HCT116 (cell line): ENCODE results near the gene SHCBP1. TPM values are rescaled to one million over a fixed set of nuclear protein-coding genes. Genes with fewer than 3 reads are reported as not detected.

Source experiments
- ATAC-seq: fragments of 200-7000 bp; cut with Tn5 transposase; 2 replicates; pipeline ENCODE4 v1.9.1; 2020; ENCODE audit warnings: mild to moderate bottlenecking, moderate library complexity
- BruUV-seq: library from RNA; stranded (reverse); fragments of 400-500 nt; replicated peaks from 2 replicates; lab custom pipeline; 2021; lab: Mats Ljungman, UMichigan
- CTCF ChIA-PET: fragments of 300-600 bp; sonication (Branson Sonifier 250); formaldehyde crosslinking; loops from one replicate; lab custom pipeline; 2021; ENCODE audit warnings: antibody characterized with exemption; lab: Charles Lee
- POLR2A ChIA-PET: fragments of 300-600, 350-600 bp; sonication (Branson Sonifier 250); formaldehyde crosslinking; loops from one replicate; lab custom pipeline; 2021; ENCODE audit warnings: antibody characterized with exemption; lab: Charles Lee
- RAD21 ChIA-PET, 2 experiments: fragments of 300-600 bp; sonication (Branson Sonifier 250); formaldehyde crosslinking; loops; one replicate each; lab custom pipeline; 2023; ENCODE audit warnings: low total read pairs in 2 of 2; ENCODE audit not compliant: uncharacterized antibody in 2 of 2, unreplicated experiment in 2 of 2, low non-redundant PET in 1 of 2; lab: Charles Lee
- DNase-seq: peaks from one replicate; pipeline ENCODE4 v3.0.0-alpha.2; 2010; ENCODE audit warnings: low read depth, low spot score
- H2AFZ ChIP-seq: fragments of 200-600 bp; shearing (Covaris generic), sonication (generic); 2 replicates; pipeline ENCODE4 v1.6.1; 2017; ENCODE audit warnings: low read depth, mixed run types, mixed read lengths, antibody characterized with exemption, low read length; ENCODE audit not compliant: poor library complexity, severe bottlenecking
- H3K27ac ChIP-seq: 2 replicates; pipeline ENCODE4 v1.5.1; 2012; ENCODE audit warnings: low read depth, low read length
- H3K27me3 ChIP-seq: fragments of 200-600 bp; sonication (generic); 2 replicates; pipeline ENCODE4 v1.6.1; 2016; ENCODE audit warnings: mixed run types, low read length, mixed read lengths; ENCODE audit not compliant: insufficient read depth
- H3K36me3 ChIP-seq, 2 experiments: fragments of 200-500 bp in 1 of 2; fragments of 200-600 bp in 1 of 2; sonication (Bioruptor generic) in 1 of 2; sonication (generic) in 1 of 2; 2 replicates each; pipeline versions ENCODE4 v1.5.1 to v1.6.1; 2014 to 2016; ENCODE audit warnings: low read length in 2 of 2, inconsistent platforms in 1 of 2, mixed read lengths in 1 of 2, mixed run types in 1 of 2; ENCODE audit not compliant: insufficient read depth in 2 of 2, control insufficient read depth in 1 of 2
- H3K4me1 ChIP-seq, 2 experiments: fragments of 200-600 bp in 1 of 2; sonication (generic) in 1 of 2; 2 replicates each; pipeline versions ENCODE4 v1.5.1 to v1.6.1; 2012 to 2017; ENCODE audit warnings: low read length in 2 of 2, inconsistent platforms in 1 of 2, mild to moderate bottlenecking in 1 of 2, mixed read lengths in 1 of 2, mixed run types in 1 of 2, moderate library complexity in 1 of 2; ENCODE audit not compliant: insufficient read depth in 2 of 2, control insufficient read depth in 1 of 2
- H3K4me2 ChIP-seq: fragments of 200-600 bp; sonication (generic); 2 replicates; pipeline ENCODE4 v1.6.1; 2017; ENCODE audit warnings: mixed run types, low read length, mixed read lengths
- H3K4me3 ChIP-seq, 2 experiments: fragments of 200-600 bp in 1 of 2; sonication (generic) in 1 of 2; replicated peaks in 1 of 2; 2 replicates each; pipeline ENCODE4 v1.5.1; 2011 to 2016; ENCODE audit warnings: low read length in 2 of 2, control low read depth in 1 of 2, low read depth in 1 of 2, mild to moderate bottlenecking in 1 of 2, mixed read lengths in 1 of 2, mixed run types in 1 of 2
- H3K79me2 ChIP-seq: fragments of 200-600 bp; sonication (generic); 2 replicates; pipeline ENCODE4 v1.6.1; 2017; ENCODE audit warnings: mild to moderate bottlenecking, mixed run types, low read length, moderate library complexity, mixed read lengths; ENCODE audit not compliant: insufficient read depth
- H3K9ac ChIP-seq: fragments of 200-600 bp; sonication (generic); 2 replicates; pipeline ENCODE4 v1.6.1; 2016; ENCODE audit warnings: low read length, mixed read lengths
- H3K9me2 ChIP-seq: fragments of 200-600 bp; sonication (generic), shearing (Covaris generic); 2 replicates; pipeline ENCODE4 v1.6.1; 2017; ENCODE audit warnings: mixed run types, mild to moderate bottlenecking, moderate library complexity; ENCODE audit not compliant: insufficient read depth
- H3K9me3 ChIP-seq, 2 experiments: fragments of 200-500 bp in 1 of 2; fragments of 200-600 bp in 1 of 2; sonication (Bioruptor generic) in 1 of 2; sonication (generic) in 1 of 2; 2 replicates each; pipeline ENCODE4 v1.6.1; 2014 to 2017; ENCODE audit warnings: low read length in 2 of 2, mixed read lengths in 2 of 2, inconsistent platforms in 1 of 2, low read depth in 1 of 2, mild to moderate bottlenecking in 1 of 2, mixed run types in 1 of 2, moderate library complexity in 1 of 2; ENCODE audit not compliant: control insufficient read depth in 1 of 2, insufficient read depth in 1 of 2
- H4K20me1 ChIP-seq: fragments of 200-600 bp; sonication (generic), shearing (Covaris generic); 2 replicates; pipeline ENCODE4 v1.6.1; 2017; ENCODE audit warnings: mixed run types, mild to moderate bottlenecking, moderate library complexity; ENCODE audit not compliant: insufficient read depth
- CEBPB ChIP-seq: IDR thresholded peaks from 2 replicates; pipeline ENCODE4 v1.6.1; 2012; ENCODE audit warnings: low read depth
- EGR1 ChIP-seq: IDR thresholded peaks from 2 replicates; pipeline ENCODE4 v1.6.1; 2012; ENCODE audit warnings: low read depth
- ELF1 ChIP-seq: IDR thresholded peaks from 2 replicates; pipeline ENCODE4 v1.6.1; 2012; ENCODE audit warnings: low read depth, borderline replicate concordance
- EZH2 ChIP-seq: fragments of 200-600 bp; sonication (generic); IDR thresholded peaks from 2 replicates; pipeline ENCODE4 v1.6.1; 2017; ENCODE audit warnings: antibody characterized with exemption, mixed run types
- EZH2phosphoT487 ChIP-seq: fragments of 200-600 bp; IDR thresholded peaks from 2 replicates; pipeline ENCODE4 v1.6.1; 2018; ENCODE audit warnings: antibody characterized with exemption, borderline replicate concordance
- FOSL1 ChIP-seq: IDR thresholded peaks from 2 replicates; pipeline ENCODE4 v1.6.1; 2012; ENCODE audit warnings: low read depth
- JUND ChIP-seq: IDR thresholded peaks from 2 replicates; pipeline ENCODE4 v1.6.1; 2012
- POLR2AphosphoS5 ChIP-seq: IDR thresholded peaks from 2 replicates; pipeline ENCODE4 v1.6.1; 2011; ENCODE audit warnings: mild to moderate bottlenecking, low read depth, low read length, moderate library complexity
- RAD21 ChIP-seq: IDR thresholded peaks from 2 replicates; pipeline ENCODE4 v1.6.1; 2012; ENCODE audit warnings: low read depth, mild to moderate bottlenecking
- REST ChIP-seq: IDR thresholded peaks from 2 replicates; pipeline ENCODE4 v1.6.1; 2012; ENCODE audit warnings: low read depth
- SIN3A ChIP-seq: IDR thresholded peaks from 2 replicates; pipeline ENCODE4 v1.6.1; 2012; ENCODE audit warnings: low read depth
- SRF ChIP-seq: IDR thresholded peaks from 2 replicates; pipeline ENCODE4 v1.6.1; 2012; ENCODE audit warnings: low read depth
- YY1 ChIP-seq: IDR thresholded peaks from 2 replicates; pipeline ENCODE4 v1.6.1; 2011; ENCODE audit warnings: low read length, low read depth, moderate library complexity, mild to moderate bottlenecking; ENCODE audit not compliant: insufficient replicate concordance; ENCODE audit errors: extremely low read depth
- ZBTB33 ChIP-seq: IDR thresholded peaks from 2 replicates; pipeline ENCODE4 v1.6.1; 2011; ENCODE audit warnings: mild to moderate bottlenecking, low read length, moderate library complexity; ENCODE audit not compliant: insufficient replicate concordance; ENCODE audit errors: extremely low read depth
- ZFX ChIP-seq: fragments of 450-650 bp; IDR thresholded peaks from 2 replicates; pipeline ENCODE4 v1.6.1; 2017
- ZNF274 ChIP-seq: fragments of 200-500 bp; sonication (Bioruptor generic); IDR thresholded peaks from 2 replicates; pipeline ENCODE4 v1.6.1; 2014; ENCODE audit warnings: mild to moderate bottlenecking, low read depth, low read length, inconsistent platforms
- intact Hi-C: fragments of 100-400 bp; cut with micrococcal nuclease; formaldehyde crosslinking; loops from 2 replicates; pipeline ENCODE4 v1.10.0; 2022
- total RNA-seq: library from RNA; stranded (reverse); gene quantifications from one replicate; pipeline ENCODE4 v1.2.1, GENCODE V29; 2021; ENCODE audit not compliant: unreplicated experiment
- TF ChIP-seq, protein P1 (sequence below), 3 experiments: fragments of 200-600 bp in 1 of 3; sonication (generic) in 1 of 3; IDR thresholded peaks in 2 of 3; conservative IDR thresholded peaks in 1 of 3; 2 replicates each; pipeline ENCODE4 v1.5.1; 2012 to 2017; ENCODE audit warnings: low read depth in 2 of 3, low read length in 2 of 3, antibody characterized with exemption in 1 of 3, borderline replicate concordance in 1 of 3, control low read depth in 1 of 3, mild to moderate bottlenecking in 1 of 3, mixed read lengths in 1 of 3, mixed run types in 1 of 3, moderate library complexity in 1 of 3; ENCODE audit not compliant: insufficient read depth in 1 of 3
- TF ChIP-seq, protein P2 (sequence below): IDR thresholded peaks from 2 replicates; pipeline ENCODE4 v1.6.1; 2012

The SHCBP1 gene
- total RNA-seq, 1 experiment from 2014 or later: 33.3 TPM

DNA sequence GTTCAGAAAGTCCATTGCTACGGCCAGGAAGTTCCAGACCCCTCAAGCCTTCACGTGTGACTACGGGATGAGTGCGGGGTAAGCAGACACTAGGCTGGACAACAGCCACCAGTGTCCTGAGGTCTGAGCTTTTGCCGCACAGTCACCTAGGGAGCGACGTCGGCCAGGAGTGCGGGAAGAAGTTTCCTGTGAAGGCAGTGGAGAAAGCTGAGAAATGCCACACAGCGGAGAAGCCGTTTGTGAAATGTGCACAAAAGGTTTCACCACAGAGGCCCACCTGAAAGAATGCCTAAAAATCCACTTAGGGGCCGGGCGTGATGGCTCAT lies 47.4 kb downstream of the SHCBP1 start:
- RAD21 ChIA-PET: no interaction called here
- peak overlapping the region; percentile 68 for H3K4me2 ChIP-seq

More for the DNA sequence above, 47.4 kb downstream of the SHCBP1 start:
- ChIA-PET CTCF (no interaction called here), POLR2A (no interaction called here)
- TF ChIP-seq REST: no peak
- no peak for TF ChIP-seq SRF
- TF ChIP-seq RAD21: no peak
- TF ChIP-seq, protein P1, sequence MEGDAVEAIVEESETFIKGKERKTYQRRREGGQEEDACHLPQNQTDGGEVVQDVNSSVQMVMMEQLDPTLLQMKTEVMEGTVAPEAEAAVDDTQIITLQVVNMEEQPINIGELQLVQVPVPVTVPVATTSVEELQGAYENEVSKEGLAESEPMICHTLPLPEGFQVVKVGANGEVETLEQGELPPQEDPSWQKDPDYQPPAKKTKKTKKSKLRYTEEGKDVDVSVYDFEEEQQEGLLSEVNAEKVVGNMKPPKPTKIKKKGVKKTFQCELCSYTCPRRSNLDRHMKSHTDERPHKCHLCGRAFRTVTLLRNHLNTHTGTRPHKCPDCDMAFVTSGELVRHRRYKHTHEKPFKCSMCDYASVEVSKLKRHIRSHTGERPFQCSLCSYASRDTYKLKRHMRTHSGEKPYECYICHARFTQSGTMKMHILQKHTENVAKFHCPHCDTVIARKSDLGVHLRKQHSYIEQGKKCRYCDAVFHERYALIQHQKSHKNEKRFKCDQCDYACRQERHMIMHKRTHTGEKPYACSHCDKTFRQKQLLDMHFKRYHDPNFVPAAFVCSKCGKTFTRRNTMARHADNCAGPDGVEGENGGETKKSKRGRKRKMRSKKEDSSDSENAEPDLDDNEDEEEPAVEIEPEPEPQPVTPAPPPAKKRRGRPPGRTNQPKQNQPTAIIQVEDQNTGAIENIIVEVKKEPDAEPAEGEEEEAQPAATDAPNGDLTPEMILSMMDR (IDR thresholded peaks at IDR 0.05 in 2 of 3, conservative IDR thresholded peaks at IDR 0.05 in 1 of 3; ENCODE audit: borderline replicate concordance in 1 of 3, insufficient read depth in 1 of 3, low read depth in 2 of 3, low read length in 2 of 3): no peak
- TF ChIP-seq ELF1: no peak
- TF ChIP-seq EZH2: no peak
- TF ChIP-seq, protein P2, sequence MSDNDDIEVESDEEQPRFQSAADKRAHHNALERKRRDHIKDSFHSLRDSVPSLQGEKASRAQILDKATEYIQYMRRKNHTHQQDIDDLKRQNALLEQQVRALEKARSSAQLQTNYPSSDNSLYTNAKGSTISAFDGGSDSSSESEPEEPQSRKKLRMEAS: no peak
- no peak for TF ChIP-seq SIN3A
- no peak; the same call in 1 of the 2 replicates for TF ChIP-seq FOSL1
- no peak for TF ChIP-seq ZBTB33
- no peak for TF ChIP-seq POLR2AphosphoS5
- TF ChIP-seq JUND: no peak
- no peak for TF ChIP-seq CEBPB
- no peak for TF ChIP-seq ZFX
- TF ChIP-seq YY1: no peak
- no peak for TF ChIP-seq EGR1
- no peak for TF ChIP-seq EZH2phosphoT487
- TF ChIP-seq ZNF274: no peak
- no peak overlapping the region for H3K9ac ChIP-seq
- peaks cover 3 to 9% of the 10 kb centered on the region in 2 experiments; a peak in 3 of 4 replicates for H3K4me1 ChIP-seq
- H3K79me2 ChIP-seq: no peaks in the 10 kb centered on the region
- H3K4me3 ChIP-seq: peak overlapping the region in 1 of 2 experiments; percentile 11; a peak in 1 of 4 replicates
- H2AFZ ChIP-seq: no peak overlapping the region
- no peak overlapping the region for H3K27ac ChIP-seq
- intact Hi-C loops: no loop called here
- H3K27me3 ChIP-seq: no peaks in the 10 kb centered on the region
- H4K20me1 ChIP-seq: no peaks in the 10 kb centered on the region
- no peaks in the 10 kb centered on the region for H3K9me3 ChIP-seq
- H3K9me2 ChIP-seq: no peaks in the 10 kb centered on the region
- H3K36me3 ChIP-seq: no peaks in the 10 kb centered on the region
- BruUV-seq: no TSS peak
- DNase-seq: no peak
- peak; percentile 56; the same call in 1 of the 2 replicates for ATAC-seq
